G401 (cell line): Measurements from ENCODE around the gene SLC39A12. TPM values are rescaled to one million over a fixed set of nuclear protein-coding genes. Genes with fewer than 3 reads are reported as not detected.
"Not testable (repeated sequence)": the region's sequence is repeated elsewhere in the genome, so short reads cannot be mapped to it uniquely, and the experiment has no call there.

Source experiments
- DNase-seq: peaks from one replicate; pipeline ENCODE4 v3.0.0-alpha.2; 2015; ENCODE audit warnings: low spot score
- in situ Hi-C: cut with HindIII; loops from 2 replicates; pipeline ENCODE4 v1.10.0; 2016; ENCODE audit warnings: low sequenced_read_pairs, mixed read lengths
- total RNA-seq: library from RNA; depleted of rRNA; stranded (reverse); fragments of >200 nt; shearing (Covaris generic); gene quantifications from 2 replicates; pipeline ENCODE4 v1.2.3, GENCODE V29; 2014; rRNA removed

SLC39A12 gene
- total RNA-seq: not detected in 2 replicates

DNA sequence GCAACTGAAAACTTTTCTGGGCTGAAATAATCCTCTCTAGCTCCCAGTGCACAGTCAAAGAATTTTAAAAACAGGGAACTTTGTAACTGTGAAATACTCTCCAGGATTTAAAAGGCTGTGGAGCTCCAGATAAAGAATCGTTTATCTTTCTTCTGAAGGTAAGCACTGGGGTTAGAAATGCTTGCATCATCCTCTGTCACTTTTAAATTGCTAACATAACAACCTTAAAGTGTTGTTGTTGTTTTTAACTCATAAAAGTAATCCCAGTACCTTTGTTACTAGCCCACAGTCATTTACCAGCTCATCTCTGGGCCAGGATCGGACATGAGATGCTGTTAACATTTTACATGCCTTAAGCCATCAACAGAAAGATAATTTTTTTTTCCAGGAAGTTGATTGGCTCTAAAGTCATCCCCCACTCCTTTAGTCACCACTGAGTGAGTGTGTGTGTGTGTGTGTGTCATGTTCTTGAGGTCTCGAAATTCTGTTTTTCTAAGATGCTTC, at the start of gene SLC39A12:
SLC39A12 (plus strand) TSS at position 51 of the 504 bp plus-strand sequence. CDS start 1,359 bp downstream, outside the sequence.
- DNase-seq: no peak
- in situ Hi-C loops: no loop called here

- in situ Hi-C loops: no loop called here
- no peak for DNase-seq
Measured at GRCh38 chr10:17904564-17904963, 47.2 kb upstream of the SLC39A12 start.

- in situ Hi-C loops: no loop called here
- no peak for DNase-seq
Measured at GRCh38 chr10:17905491-17905890, 46.2 kb upstream of the SLC39A12 start.

- in situ Hi-C loops: no loop called here
- DNase-seq: no peak
Measured at GRCh38 chr10:17906002-17906401, 45.7 kb upstream of the SLC39A12 start.

DNA sequence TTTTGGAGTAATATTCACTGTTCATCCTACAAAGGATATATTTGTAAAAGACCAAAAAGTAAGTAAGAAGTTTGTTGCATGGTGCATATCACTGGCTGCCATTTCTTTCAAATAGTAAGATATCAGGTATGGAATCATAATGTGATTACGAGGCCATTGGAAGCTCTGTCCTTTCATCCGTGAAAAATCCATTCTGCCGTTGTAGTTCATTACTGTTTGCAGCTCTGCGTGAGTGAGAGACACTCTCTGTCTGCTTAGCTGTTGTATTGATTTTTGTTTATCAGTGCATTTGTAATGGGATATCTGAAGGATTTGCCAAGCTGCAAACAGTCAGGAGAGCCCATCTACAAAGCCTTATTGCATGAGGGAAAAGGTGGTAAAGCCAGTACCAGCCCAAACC, 44.1 kb upstream of the SLC39A12 start:
- no peak for DNase-seq
- in situ Hi-C loops: no loop called here

DNA sequence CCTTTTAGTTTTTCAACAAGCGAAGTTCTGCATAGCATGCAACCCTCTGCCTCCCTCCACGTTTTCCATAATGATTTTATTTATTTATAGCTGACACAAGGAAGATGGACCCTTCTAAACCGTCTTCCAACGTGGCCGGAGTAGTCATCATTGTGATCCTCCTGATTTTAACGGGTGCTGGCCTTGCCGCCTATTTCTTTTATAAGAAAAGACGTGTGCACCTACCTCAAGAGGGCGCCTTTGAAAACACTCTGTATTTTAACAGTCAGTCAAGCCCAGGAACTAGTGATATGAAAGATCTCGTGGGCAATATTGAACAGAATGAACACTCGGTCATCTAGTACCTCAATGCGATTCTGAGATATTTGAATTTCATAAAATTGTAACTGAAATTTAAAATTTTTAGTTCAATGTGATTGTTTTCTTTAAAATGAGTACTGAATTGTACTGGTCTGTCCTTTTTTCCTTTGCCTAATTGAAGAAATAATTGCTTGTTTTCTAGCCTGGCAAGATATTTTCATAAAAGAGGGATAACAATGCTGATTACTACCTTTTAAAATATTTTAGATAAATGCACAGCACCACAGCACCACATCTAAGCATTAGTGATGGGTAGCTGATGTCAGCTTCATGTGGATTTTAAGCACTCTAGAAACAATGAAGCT, 41.5 kb upstream of the SLC39A12 start:
- in situ Hi-C loops: no loop called here
- peak; percentile 80 for DNase-seq

- in situ Hi-C loops: no loop called here
- no peak for DNase-seq
Measured at GRCh38 chr10:17912754-17913153, 39.0 kb upstream of the SLC39A12 start.

- in situ Hi-C loops: no loop called here
- DNase-seq: no peak
Measured at GRCh38 chr10:17913604-17914003, 38.1 kb upstream of the SLC39A12 start.

- in situ Hi-C loops: no loop called here
- no peak for DNase-seq
Measured at GRCh38 chr10:17914169-17915045, 37.3 kb upstream of the SLC39A12 start.

- in situ Hi-C loops: no loop called here
- DNase-seq: no peak
Measured at GRCh38 chr10:17915181-17915580, 36.5 kb upstream of the SLC39A12 start.

DNA sequence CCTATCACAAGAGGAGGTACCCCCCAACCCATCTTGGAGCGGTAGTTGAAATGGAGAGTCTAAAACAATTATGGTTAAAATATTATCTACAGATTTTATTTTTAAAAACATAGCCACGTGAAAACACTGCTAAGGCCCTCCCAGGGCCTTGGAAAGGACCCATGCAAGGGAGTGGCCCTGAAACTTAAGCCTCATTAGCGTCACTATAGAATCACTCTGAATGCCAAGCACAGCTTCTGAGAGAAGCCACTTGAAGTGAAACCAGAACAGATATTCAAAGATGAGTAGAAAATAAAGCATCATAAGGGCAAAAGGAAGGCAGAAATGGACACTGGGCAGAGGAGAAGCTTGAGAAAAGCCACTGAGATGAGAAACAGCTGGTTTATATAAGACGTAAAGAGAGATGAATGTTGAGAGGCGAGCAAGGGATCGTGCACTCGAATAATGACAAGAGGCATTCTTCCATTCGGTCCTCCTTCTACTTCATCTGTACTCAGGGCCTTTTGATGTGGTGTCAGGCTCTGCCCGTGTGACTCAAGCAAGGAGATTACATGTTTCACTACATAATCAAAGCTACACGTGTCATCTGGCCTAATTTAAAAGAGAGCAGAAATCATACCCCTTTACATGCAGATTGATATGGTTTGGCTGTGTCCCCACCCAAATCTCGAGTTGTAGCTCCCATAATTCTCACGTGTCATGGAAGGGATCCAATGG, 33.4 kb upstream of the SLC39A12 start:
- in situ Hi-C loops: no loop called here

DNA sequence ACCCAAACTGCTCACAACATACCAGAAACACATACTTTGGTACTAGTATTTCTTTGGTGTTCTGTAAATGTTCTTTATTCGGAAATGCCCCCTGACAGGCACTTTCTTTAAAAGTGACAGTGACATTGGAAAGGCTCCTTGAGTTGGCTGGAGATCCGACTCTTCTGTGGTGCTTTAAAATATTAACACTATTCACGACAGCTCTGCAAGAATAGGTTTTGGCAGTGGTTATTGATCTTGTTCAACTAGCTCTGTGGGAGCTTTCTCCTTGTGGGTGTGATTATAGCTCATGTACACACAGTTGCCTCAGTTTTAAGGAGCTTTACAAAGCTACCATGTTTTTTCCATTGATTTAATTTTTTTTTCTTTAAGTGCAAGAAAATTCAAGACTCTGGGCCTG, 30.3 kb upstream of the SLC39A12 start:
- in situ Hi-C loops: no loop called here

More for the DNA sequence above, 33.4 kb upstream of the SLC39A12 start:
- DNase-seq: no peak

DNA sequence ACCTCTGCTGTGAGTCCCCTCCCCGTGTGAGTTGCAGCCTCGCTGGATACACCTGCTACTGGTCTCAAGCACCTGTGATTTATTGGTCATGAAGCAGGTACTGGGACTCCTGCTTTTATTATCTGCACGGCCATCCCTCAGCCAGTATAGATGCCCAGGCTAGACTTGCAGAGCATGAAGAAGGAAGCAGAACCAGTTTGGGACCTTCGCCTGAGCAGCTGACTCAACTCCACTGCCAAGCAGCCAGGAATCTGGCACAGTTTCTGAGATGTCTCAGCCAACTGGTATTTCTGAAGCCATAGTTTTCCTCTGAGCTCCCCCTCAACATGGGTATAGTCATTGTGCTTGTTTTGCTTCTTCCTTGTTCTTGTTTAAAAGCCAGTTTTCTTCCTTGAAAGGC, 28.0 kb upstream of the SLC39A12 start:
- in situ Hi-C loops: no loop called here

More for the DNA sequence above, 30.3 kb upstream of the SLC39A12 start:
- no peak for DNase-seq

GRCh38 chr10:17943033-17943745, 8.5 kb upstream of the SLC39A12 start:
- in situ Hi-C loops: no loop called here
- no peak for DNase-seq

More for the DNA sequence above, 28.0 kb upstream of the SLC39A12 start:
- DNase-seq: peak; percentile 69

DNA sequence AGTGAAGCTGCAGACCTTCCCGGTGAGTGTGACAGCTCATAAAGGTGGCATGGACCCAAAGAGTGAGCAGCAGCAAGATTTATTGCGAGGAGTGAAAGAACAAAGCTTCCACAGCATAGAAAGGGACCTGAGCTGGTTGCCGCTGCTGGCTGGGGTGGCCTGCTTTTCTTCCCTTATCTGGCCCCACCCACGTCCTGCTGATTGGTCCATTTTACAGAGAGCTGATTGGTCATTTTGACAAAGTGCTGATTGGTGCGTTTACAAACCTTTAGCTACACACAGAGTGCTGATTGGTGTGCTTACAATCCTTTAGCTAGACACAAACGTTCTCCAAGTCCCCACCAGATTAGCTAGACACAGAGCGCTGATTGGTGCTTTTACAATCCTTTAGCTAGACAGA, 1.4 kb upstream of the SLC39A12 start:
- DNase-seq, in situ Hi-C loops: not testable (repeated sequence)

GRCh38 chr10:17950726-17951125, 992 bp upstream of the SLC39A12 start:
- DNase-seq: no peak
- in situ Hi-C loops: no loop called here

- in situ Hi-C loops: not testable (repeated sequence)
Measured at GRCh38 chr10:17954372-17954771, 2.7 kb downstream of the SLC39A12 start.

GRCh38 chr10:17954861-17955260, 3.1 kb downstream of the SLC39A12 start:
- no peak for DNase-seq
- in situ Hi-C loops: no loop called here

More at GRCh38 chr10:17954372-17954771, 2.7 kb downstream of the SLC39A12 start:
- not testable (repeated sequence) for DNase-seq

- DNase-seq: no peak
- in situ Hi-C loops: no loop called here
Measured at GRCh38 chr10:17958049-17958448, 6.3 kb downstream of the SLC39A12 start.
